HepG2 (cell line): Measurements from ENCODE around the gene SPATC1L. TPM values are rescaled to one million over a fixed set of nuclear protein-coding genes. Genes with fewer than 3 reads are reported as not detected.

Source experiments
- ATAC-seq: fragments of 200-7000 bp; cut with Tn5 transposase; 3 replicates; pipeline ENCODE4 v1.9.1; 2020; ENCODE audit warnings: mild to moderate bottlenecking, moderate library complexity
- BruUV-seq: library from RNA; stranded (reverse); fragments of 400-500 nt; replicated peaks from 2 replicates; lab custom pipeline; 2021; lab: Mats Ljungman, UMichigan
- CTCF ChIA-PET: fragments of 300-600 bp; formaldehyde crosslinking; extraction: SDS; loops from one replicate; lab custom pipeline; 2021; ENCODE audit warnings: low total read pairs, inconsistent platforms, low intra/inter-chr PET ratio; lab: Yijun Ruan, JAX
- POLR2A ChIA-PET: fragments of 350-600 bp; sonication (Branson Sonifier 250); formaldehyde crosslinking; loops from one replicate; lab custom pipeline; 2020; ENCODE audit warnings: antibody characterized with exemption, inconsistent platforms; lab: Yijun Ruan, JAX
- DNase-seq: peaks from one replicate; pipeline ENCODE4 v3.0.0-alpha.2; 2015; ENCODE audit warnings: low spot score
- FAIRE-seq: peaks from 3 replicates; lab custom pipeline; 2011; peaks lifted over from hg19 to GRCh38; lab: Jason Lieb, UNC
- H2AFZ ChIP-seq: one replicate; pipeline ENCODE4 v1.6.1; 2011; ENCODE audit warnings: low read length, inconsistent platforms
- H3K27ac ChIP-seq: fragments of 300-600 bp; 3 replicates; pipeline ENCODE4 v1.8.0; 2011; ENCODE audit warnings: mixed run types, mild to moderate bottlenecking, mixed read lengths, low read length, inconsistent platforms; ENCODE audit not compliant: insufficient read depth; ENCODE audit errors: extremely low read length
- H3K27me3 ChIP-seq, 2 experiments: fragments of 200-600 bp in 1 of 2; 2 replicates in 1 of 2; 3 replicates in 1 of 2; pipeline versions ENCODE4 v1.6.0 to v1.8.0; 2011; ENCODE audit warnings: low read length in 2 of 2, mild to moderate bottlenecking in 2 of 2, moderate library complexity in 2 of 2, inconsistent platforms in 1 of 2; ENCODE audit not compliant: insufficient read depth in 2 of 2, control insufficient read depth in 1 of 2
- H3K36me3 ChIP-seq, 2 experiments: fragments of 200-600 bp in 1 of 2; replicated peaks in 1 of 2; 2 replicates in 1 of 2; 3 replicates in 1 of 2; pipeline versions ENCODE4 v1.5.1 to v1.8.0; 2011; ENCODE audit warnings: low read length in 2 of 2, inconsistent platforms in 1 of 2; ENCODE audit not compliant: insufficient read depth in 2 of 2, control insufficient read depth in 1 of 2
- H3K4me1 ChIP-seq: 2 replicates; pipeline ENCODE4 v1.5.1; 2012; ENCODE audit warnings: low read length, inconsistent platforms; ENCODE audit not compliant: insufficient read depth
- H3K4me2 ChIP-seq: 2 replicates; pipeline ENCODE4 v1.6.0; 2011; ENCODE audit warnings: low read depth, low read length, inconsistent platforms
- H3K4me3 ChIP-seq, 3 experiments: fragments of 200-600 bp in 1 of 3; sonication (generic), shearing (Covaris generic) in 1 of 3; replicated peaks in 1 of 3; 2 replicates each; pipeline ENCODE4 v1.5.1; 2011 to 2016; ENCODE audit warnings: low read length in 3 of 3, inconsistent platforms in 2 of 3, low read depth in 2 of 3, mild to moderate bottlenecking in 2 of 3, control low read depth in 1 of 3, mixed read lengths in 1 of 3; ENCODE audit not compliant: insufficient read depth in 1 of 3
- H3K79me2 ChIP-seq: one replicate; pipeline ENCODE4 v1.6.1; 2011; ENCODE audit warnings: low read length, inconsistent platforms; ENCODE audit not compliant: insufficient read depth
- H3K9ac ChIP-seq: 2 replicates; pipeline ENCODE4 v1.6.0; 2011; ENCODE audit warnings: mild to moderate bottlenecking, low read depth, low read length, inconsistent platforms; ENCODE audit not compliant: insufficient read depth
- H3K9me3 ChIP-seq: 2 replicates; pipeline ENCODE4 v1.5.1; 2012; ENCODE audit warnings: mild to moderate bottlenecking, low read length
- H4K20me1 ChIP-seq: 2 replicates; pipeline ENCODE4 v1.6.0; 2011; ENCODE audit warnings: inconsistent platforms, mild to moderate bottlenecking, low read length, moderate library complexity; ENCODE audit not compliant: insufficient read depth
- DPF2 ChIP-seq: sonication (generic); formaldehyde crosslinking; IDR thresholded peaks from 2 replicates; pipeline ENCODE4 v1.4.0; 2020; ENCODE audit warnings: mild to moderate bottlenecking, low read depth, missing genetic modification reagents, borderline replicate concordance
- IRX3 ChIP-seq: sonication (generic); formaldehyde crosslinking; IDR thresholded peaks from 2 replicates; pipeline ENCODE4 v1.8.1; 2023; ENCODE audit warnings: mild to moderate bottlenecking, low read depth, missing genetic modification reagents, borderline replicate concordance
- MAF1 ChIP-seq: sonication (generic); formaldehyde crosslinking; IDR thresholded peaks from 2 replicates; pipeline ENCODE4 v1.5.0; 2020; ENCODE audit warnings: missing genetic modification reagents, borderline replicate concordance
- MLLT10 ChIP-seq: sonication (generic); formaldehyde crosslinking; IDR thresholded peaks from 2 replicates; pipeline ENCODE4 v1.4.0; 2020; ENCODE audit warnings: missing genetic modification reagents
- NKX3-1 ChIP-seq: sonication (generic); formaldehyde crosslinking; IDR thresholded peaks from 2 replicates; pipeline ENCODE4 v1.5.0; 2020; ENCODE audit warnings: missing genetic modification reagents
- RARA ChIP-seq: IDR thresholded peaks from 2 replicates; pipeline ENCODE4 v1.6.1; 2016; ENCODE audit warnings: missing genetic modification reagents, missing compliant biosample characterization
- SPEN ChIP-seq: sonication (generic); formaldehyde crosslinking; IDR thresholded peaks from 2 replicates; pipeline ENCODE4 v1.5.1; 2020; ENCODE audit warnings: low read depth, mild to moderate bottlenecking, missing genetic modification reagents
- ZKSCAN1 ChIP-seq: fragments of 150-350 bp; IDR thresholded peaks from 2 replicates; pipeline ENCODE4 v1.6.1; 2014; ENCODE audit warnings: low read length
- ZNF124 ChIP-seq: sonication (generic); formaldehyde crosslinking; IDR thresholded peaks from 2 replicates; pipeline ENCODE4 v1.4.0; 2020; ENCODE audit warnings: missing genetic modification reagents
- ZNF160 ChIP-seq: sonication (generic); formaldehyde crosslinking; IDR thresholded peaks from 2 replicates; pipeline ENCODE4 v1.8.0; 2022; ENCODE audit warnings: mild to moderate bottlenecking, inconsistent platforms, missing genetic modification reagents
- ZSCAN30 ChIP-seq: sonication (generic); formaldehyde crosslinking; IDR thresholded peaks from 2 replicates; pipeline ENCODE4 v1.5.0; 2020; ENCODE audit warnings: mild to moderate bottlenecking, missing genetic modification reagents
- WGBS: methylation state at CpG from one replicate; pipeline ENCODE4 v1.1.6; 2017; ENCODE audit warnings: low lambda C conversion rate; 5-methylcytosine and 5-hydroxymethylcytosine counted together
- in situ Hi-C: cut with HindIII; loops from 2 replicates; pipeline ENCODE4 v1.10.0; 2017; ENCODE audit warnings: low pct_unique_long_range_greater_than_20kb; ENCODE audit not compliant: extremely low pct_ligation_motif_present
- intact Hi-C: fragments of 100-400 bp; cut with micrococcal nuclease; formaldehyde crosslinking; loops from one replicate; pipeline ENCODE4 v1.10.0; 2022; ENCODE audit not compliant: unreplicated experiment
- polyA plus RNA-seq, 8 experiments: library from polyadenylated mRNA; depleted of rRNA in 3 of 8; stranded (reverse) in 7 of 8; unstranded in 1 of 8; fragments of >200 nt; fragmentation: Illumina TruSeq in 4 of 8; extraction: Trizol in 4 of 8; gene quantifications; 2 replicates each; pipeline versions ENCODE4 v1.2.1 to v1.2.3, GENCODE V29; 2011 to 2016; ENCODE audit warnings: low read depth in 4 of 8, missing spikeins in 1 of 8, mixed read lengths in 1 of 8; ENCODE audit not compliant: insufficient read depth in 1 of 8
- total RNA-seq, 5 experiments: library from RNA; depleted of rRNA; stranded (reverse); fragments of >200 nt; fragmentation: Illumina TruSeq; extraction: Trizol; gene quantifications; 2 replicates each; pipeline ENCODE4 v1.2.3, GENCODE V29; 2016; ENCODE audit warnings: low read depth in 1 of 5
- TF ChIP-seq, protein P1 (sequence below): sonication (generic); formaldehyde crosslinking; IDR thresholded peaks from 2 replicates; pipeline ENCODE4 v1.4.0; 2020; ENCODE audit warnings: mild to moderate bottlenecking, missing genetic modification reagents, borderline replicate concordance
- TF ChIP-seq, protein P2 (sequence below): sonication (generic); formaldehyde crosslinking; IDR thresholded peaks from 2 replicates; pipeline ENCODE4 v1.5.0; 2020; ENCODE audit warnings: mild to moderate bottlenecking, missing genetic modification reagents
- TF ChIP-seq, protein P3 (sequence below): IDR thresholded peaks from 2 replicates; pipeline ENCODE4 v1.6.1; 2012; ENCODE audit warnings: low read depth, low read length, improper control_type of control experiment
- TF ChIP-seq, protein P4 (sequence below): sonication (generic); formaldehyde crosslinking; IDR thresholded peaks from 2 replicates; pipeline ENCODE4; 2020; ENCODE audit warnings: missing genetic modification reagents, mild to moderate bottlenecking, borderline replicate concordance

The SPATC1L gene
- total and polyA plus RNA-seq, 2 of the 13 experiments (the other 11 are each of a cell fraction or from before 2014, with no cell fraction given), result 1.4 to 3.3 TPM

DNA sequence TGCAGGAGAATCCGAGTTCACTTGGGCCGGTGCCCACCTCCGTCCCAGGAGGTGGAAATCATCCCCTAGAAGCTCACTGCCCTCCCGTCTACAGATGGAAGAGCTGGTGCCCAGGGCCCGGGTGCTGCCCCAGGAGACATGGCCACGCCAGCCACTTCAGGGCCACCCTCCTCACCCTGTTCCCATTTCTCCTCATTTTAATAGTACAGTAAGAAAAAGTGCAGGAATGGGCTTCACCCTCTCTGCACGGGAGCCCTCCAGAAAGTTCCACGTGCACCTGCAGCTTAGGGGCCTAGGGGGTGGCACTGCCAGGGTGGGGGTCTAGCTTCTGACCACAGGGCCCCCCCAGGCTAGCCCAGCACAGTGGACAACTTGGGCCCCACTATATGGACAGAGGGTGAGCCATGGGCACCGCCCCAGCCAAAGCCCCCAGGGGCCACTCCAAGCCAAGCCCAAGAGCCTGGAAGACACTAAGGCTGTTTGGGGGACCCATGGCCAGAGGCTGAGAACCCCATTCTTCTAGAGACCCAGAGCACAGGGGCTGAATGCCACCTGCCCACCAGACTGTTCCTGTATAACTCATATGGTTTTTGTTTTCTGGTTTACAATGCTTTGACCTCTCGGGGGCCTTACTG is 25.5 kb downstream of the SPATC1L start:
- WGBS, result 70% methylated on average over 9 of the region's 10 CpGs
- H3K9ac ChIP-seq, result no peak overlapping the region
- H3K79me2 ChIP-seq, result peaks cover 15% of the 10 kb centered on the region
- no peak overlapping the region for H3K4me2 ChIP-seq
- H2AFZ ChIP-seq, result no peak overlapping the region
- no peaks in the 10 kb centered on the region for H4K20me1 ChIP-seq
- DNase-seq (no peak), FAIRE-seq (no peak), ATAC-seq (no peak)
- intact Hi-C loops (loop anchor here (5.0 kb wide), 1 partner anchor 69 kb away; the partner anchor contains the start of gene LSS), in situ Hi-C loops (no loop called here)
- H3K4me3 ChIP-seq, result no peak overlapping the region
- H3K27ac ChIP-seq, result no peak overlapping the region
- BruUV-seq, result no TSS peak
- H3K27me3 ChIP-seq, result no peaks in the 10 kb centered on the region; a peak in 2 of 5 replicates
- H3K4me1 ChIP-seq, result peaks cover 26% of the 10 kb centered on the region
- no peaks in the 10 kb centered on the region for H3K36me3 ChIP-seq
- no peaks in the 10 kb centered on the region for H3K9me3 ChIP-seq
- POLR2A ChIA-PET, result no interaction called here
- CTCF ChIA-PET, result no interaction called here
- TF ChIP-seq MAF1 (CRISPR knock-in tag) (no peak), DPF2 (CRISPR knock-in tag) (no peak), ZSCAN30 (CRISPR knock-in tag) (no peak), RARA (no peak), ZNF124 (CRISPR knock-in tag) (no peak), NKX3-1 (CRISPR knock-in tag) (no peak), SPEN (CRISPR knock-in tag) (no peak), ZNF160 (CRISPR knock-in tag) (no peak), IRX3 (CRISPR knock-in tag) (no peak), ZKSCAN1 (no peak), MLLT10 (CRISPR knock-in tag) (no peak)
- TF ChIP-seq, protein P1, sequence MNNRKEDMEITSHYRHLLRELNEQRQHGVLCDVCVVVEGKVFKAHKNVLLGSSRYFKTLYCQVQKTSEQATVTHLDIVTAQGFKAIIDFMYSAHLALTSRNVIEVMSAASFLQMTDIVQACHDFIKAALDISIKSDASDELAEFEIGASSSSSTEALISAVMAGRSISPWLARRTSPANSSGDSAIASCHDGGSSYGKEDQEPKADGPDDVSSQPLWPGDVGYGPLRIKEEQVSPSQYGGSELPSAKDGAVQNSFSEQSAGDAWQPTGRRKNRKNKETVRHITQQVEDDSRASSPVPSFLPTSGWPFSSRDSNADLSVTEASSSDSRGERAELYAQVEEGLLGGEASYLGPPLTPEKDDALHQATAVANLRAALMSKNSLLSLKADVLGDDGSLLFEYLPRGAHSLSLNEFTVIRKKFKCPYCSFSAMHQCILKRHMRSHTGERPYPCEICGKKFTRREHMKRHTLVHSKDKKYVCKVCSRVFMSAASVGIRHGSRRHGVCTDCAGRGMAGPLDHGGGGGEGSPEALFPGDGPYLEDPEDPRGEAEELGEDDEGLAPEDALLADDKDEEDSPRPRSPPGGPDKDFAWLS (CRISPR knock-in tag), result no peak
- TF ChIP-seq, protein P2, sequence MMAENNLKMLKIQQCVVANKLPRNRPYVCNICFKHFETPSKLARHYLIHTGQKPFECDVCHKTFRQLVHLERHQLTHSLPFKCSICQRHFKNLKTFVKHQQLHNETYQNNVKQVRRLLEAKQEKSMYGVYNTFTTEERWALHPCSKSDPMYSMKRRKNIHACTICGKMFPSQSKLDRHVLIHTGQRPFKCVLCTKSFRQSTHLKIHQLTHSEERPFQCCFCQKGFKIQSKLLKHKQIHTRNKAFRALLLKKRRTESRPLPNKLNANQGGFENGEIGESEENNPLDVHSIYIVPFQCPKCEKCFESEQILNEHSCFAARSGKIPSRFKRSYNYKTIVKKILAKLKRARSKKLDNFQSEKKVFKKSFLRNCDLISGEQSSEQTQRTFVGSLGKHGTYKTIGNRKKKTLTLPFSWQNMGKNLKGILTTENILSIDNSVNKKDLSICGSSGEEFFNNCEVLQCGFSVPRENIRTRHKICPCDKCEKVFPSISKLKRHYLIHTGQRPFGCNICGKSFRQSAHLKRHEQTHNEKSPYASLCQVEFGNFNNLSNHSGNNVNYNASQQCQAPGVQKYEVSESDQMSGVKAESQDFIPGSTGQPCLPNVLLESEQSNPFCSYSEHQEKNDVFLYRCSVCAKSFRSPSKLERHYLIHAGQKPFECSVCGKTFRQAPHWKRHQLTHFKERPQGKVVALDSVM (CRISPR knock-in tag), result no peak
- TF ChIP-seq, protein P3, sequence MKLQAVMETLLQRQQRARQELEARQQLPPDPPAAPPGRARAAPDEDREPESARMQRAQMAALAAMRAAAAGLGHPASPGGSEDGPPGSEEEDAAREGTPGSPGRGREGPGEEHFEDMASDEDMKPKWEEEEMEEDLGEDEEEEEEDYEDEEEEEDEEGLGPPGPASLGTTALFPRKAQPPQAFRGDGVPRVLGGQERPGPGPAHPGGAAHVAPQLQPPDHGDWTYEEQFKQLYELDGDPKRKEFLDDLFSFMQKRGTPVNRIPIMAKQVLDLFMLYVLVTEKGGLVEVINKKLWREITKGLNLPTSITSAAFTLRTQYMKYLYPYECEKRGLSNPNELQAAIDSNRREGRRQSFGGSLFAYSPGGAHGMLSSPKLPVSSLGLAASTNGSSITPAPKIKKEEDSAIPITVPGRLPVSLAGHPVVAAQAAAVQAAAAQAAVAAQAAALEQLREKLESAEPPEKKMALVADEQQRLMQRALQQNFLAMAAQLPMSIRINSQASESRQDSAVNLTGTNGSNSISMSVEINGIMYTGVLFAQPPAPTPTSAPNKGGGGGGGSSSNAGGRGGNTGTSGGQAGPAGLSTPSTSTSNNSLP, result no peak
- TF ChIP-seq, protein P4, sequence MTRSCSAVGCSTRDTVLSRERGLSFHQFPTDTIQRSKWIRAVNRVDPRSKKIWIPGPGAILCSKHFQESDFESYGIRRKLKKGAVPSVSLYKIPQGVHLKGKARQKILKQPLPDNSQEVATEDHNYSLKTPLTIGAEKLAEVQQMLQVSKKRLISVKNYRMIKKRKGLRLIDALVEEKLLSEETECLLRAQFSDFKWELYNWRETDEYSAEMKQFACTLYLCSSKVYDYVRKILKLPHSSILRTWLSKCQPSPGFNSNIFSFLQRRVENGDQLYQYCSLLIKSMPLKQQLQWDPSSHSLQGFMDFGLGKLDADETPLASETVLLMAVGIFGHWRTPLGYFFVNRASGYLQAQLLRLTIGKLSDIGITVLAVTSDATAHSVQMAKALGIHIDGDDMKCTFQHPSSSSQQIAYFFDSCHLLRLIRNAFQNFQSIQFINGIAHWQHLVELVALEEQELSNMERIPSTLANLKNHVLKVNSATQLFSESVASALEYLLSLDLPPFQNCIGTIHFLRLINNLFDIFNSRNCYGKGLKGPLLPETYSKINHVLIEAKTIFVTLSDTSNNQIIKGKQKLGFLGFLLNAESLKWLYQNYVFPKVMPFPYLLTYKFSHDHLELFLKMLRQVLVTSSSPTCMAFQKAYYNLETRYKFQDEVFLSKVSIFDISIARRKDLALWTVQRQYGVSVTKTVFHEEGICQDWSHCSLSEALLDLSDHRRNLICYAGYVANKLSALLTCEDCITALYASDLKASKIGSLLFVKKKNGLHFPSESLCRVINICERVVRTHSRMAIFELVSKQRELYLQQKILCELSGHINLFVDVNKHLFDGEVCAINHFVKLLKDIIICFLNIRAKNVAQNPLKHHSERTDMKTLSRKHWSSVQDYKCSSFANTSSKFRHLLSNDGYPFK (CRISPR knock-in tag), result no peak
